Testis (tissue), 3 donors: Measurements from ENCODE around the gene A4GNT. TPM values are rescaled to one million over a fixed set of nuclear protein-coding genes. Genes with fewer than 3 reads are reported as not detected.

Source experiments
- DNase-seq: peaks from one replicate; pipeline ENCODE4 v3.0.0-alpha.2; 2019
- H3K27ac ChIP-seq, 2 donors: fragments of 200-600 bp; sonication (generic); one replicate each; pipeline ENCODE4 v1.5.1; 2019
- H3K27me3 ChIP-seq: fragments of 200-600 bp; sonication (generic); one replicate; pipeline ENCODE4 v1.5.1; 2019
- H3K36me3 ChIP-seq: fragments of 200-600 bp; sonication (generic); one replicate; pipeline ENCODE4 v1.5.1; 2017; ENCODE audit warnings: low read depth; ENCODE audit errors: missing control alignments
- H3K4me1 ChIP-seq: fragments of 200-600 bp; sonication (generic); one replicate; pipeline ENCODE4 v1.5.1; 2019
- H3K4me3 ChIP-seq, 2 donors: fragments of 200-600 bp; sonication (generic); one replicate each; pipeline ENCODE4 v1.5.1; 2017 to 2019
- H3K9me3 ChIP-seq: fragments of 200-600 bp; sonication (generic); one replicate; pipeline ENCODE4 v1.5.1; 2017
- CTCF ChIP-seq, 3 experiments: fragments of 450-650 bp in 2 of 3; fragments of 200-600 bp in 1 of 3; sonication (generic) in 1 of 3; IDR thresholded peaks; one replicate each; pipeline ENCODE4 v1.5.1; 2016 to 2019; ENCODE audit warnings: antibody characterized with exemption in 3 of 3, mild to moderate bottlenecking in 2 of 3, moderate library complexity in 1 of 3
- POLR2A ChIP-seq: fragments of 450-650 bp; IDR thresholded peaks from one replicate; pipeline ENCODE4 v1.6.1; 2017; ENCODE audit warnings: antibody characterized with exemption, mild to moderate bottlenecking, moderate library complexity
- WGBS, 2 donors: methylation state at CpG; one replicate each; pipeline ENCODE4 v1.1.5; 2018; 5-methylcytosine and 5-hydroxymethylcytosine counted together
- intact Hi-C: fragments of 100-400 bp; cut with DNase I; formaldehyde crosslinking; loops from one replicate; pipeline ENCODE4 v1.15.1; 2023; ENCODE audit warnings: low total_unique reads
- polyA plus RNA-seq: library from polyadenylated mRNA; stranded (reverse); fragments of 350-450 nt; fragmentation: Illumina TruSeq; extraction: RNeasy Lipid Tissue Mini Kit (QIAGEN cat#74804); gene quantifications from one replicate; pipeline ENCODE4 v1.2.3, GENCODE V29; 2014; ENCODE audit warnings: low read depth, low replicate concordance; ENCODE audit not compliant: insufficient read depth
- total RNA-seq, 2 donors: library from RNA; depleted of rRNA; stranded (reverse); fragments of >200 nt; gene quantifications; one replicate each; pipeline ENCODE4 v1.2.3, GENCODE V29; 2016

The A4GNT gene
- total and polyA plus RNA-seq, 3 donors from 2014 or later = not detected

- DNase-seq = no peak
Measured at GRCh38 chr3:138172625-138173024, 40.4 kb upstream of the A4GNT start.

DNA sequence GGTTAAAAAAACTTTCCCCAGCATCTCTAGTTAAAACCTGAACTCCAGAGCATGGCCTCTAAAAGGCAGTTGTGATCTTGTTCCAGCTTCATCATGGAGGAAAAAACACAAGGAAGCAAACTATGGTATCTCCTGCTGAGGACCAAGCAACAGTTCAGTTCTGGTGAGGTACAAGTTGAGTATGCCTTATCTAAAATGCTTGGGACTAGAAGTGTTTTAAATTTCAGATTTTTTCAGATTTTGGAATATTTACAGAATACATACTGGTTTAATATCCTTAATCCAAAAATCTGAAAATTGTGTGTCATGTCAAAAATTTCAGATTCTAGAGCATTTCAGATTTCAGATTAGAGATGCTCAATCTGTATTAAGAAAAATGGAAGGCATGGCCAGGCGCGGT lies 32.9 kb upstream of the A4GNT start:
- Histone ChIP-seq H3K4me3 (no peak overlapping the region), H3K27me3 (no peaks in the 10 kb centered on the region), H3K9me3 (no peaks in the 10 kb centered on the region), H3K27ac (no peak overlapping the region), H3K36me3 (no peaks in the 10 kb centered on the region), H3K4me1 (no peaks in the 10 kb centered on the region)
- WGBS, 2 donors = 94 to 100% methylated on average over 2 of the region's 2 CpGs
- no peak for DNase-seq
- intact Hi-C loops = no loop called here
- no peak for TF ChIP-seq POLR2A
- TF ChIP-seq CTCF (IDR thresholded peaks at IDR 0.05) = no peak

More at GRCh38 chr3:138172625-138173024, 40.4 kb upstream of the A4GNT start:
- Histone ChIP-seq H3K27ac (no peak overlapping the region), H3K27me3 (no peaks in the 10 kb centered on the region), H3K4me1 (no peaks in the 10 kb centered on the region), H3K4me3 (no peak overlapping the region), H3K9me3 (no peaks in the 10 kb centered on the region), H3K36me3 (no peaks in the 10 kb centered on the region)
- WGBS, 2 donors = 76 to 84% methylated on average over 2 of the region's 2 CpGs
- TF ChIP-seq CTCF (IDR thresholded peaks at IDR 0.05) (no peak), POLR2A (no peak)
- intact Hi-C loops = no loop called here

- Histone ChIP-seq H3K4me1 (no peaks in the 10 kb centered on the region), H3K27ac (no peak overlapping the region), H3K9me3 (no peaks in the 10 kb centered on the region), H3K27me3 (no peaks in the 10 kb centered on the region), H3K4me3 (no peak overlapping the region), H3K36me3 (no peaks in the 10 kb centered on the region)
- intact Hi-C loops = no loop called here
- no peak for TF ChIP-seq POLR2A
- TF ChIP-seq CTCF (IDR thresholded peaks at IDR 0.05) = no peak
- 96 to 100% methylated on average over 4 of the region's 4 CpGs for whole genome bisulfite sequencing, 2 donors
- no peak for DNase-seq
Measured at GRCh38 chr3:138157743-138158142, 25.6 kb upstream of the A4GNT start.

DNA sequence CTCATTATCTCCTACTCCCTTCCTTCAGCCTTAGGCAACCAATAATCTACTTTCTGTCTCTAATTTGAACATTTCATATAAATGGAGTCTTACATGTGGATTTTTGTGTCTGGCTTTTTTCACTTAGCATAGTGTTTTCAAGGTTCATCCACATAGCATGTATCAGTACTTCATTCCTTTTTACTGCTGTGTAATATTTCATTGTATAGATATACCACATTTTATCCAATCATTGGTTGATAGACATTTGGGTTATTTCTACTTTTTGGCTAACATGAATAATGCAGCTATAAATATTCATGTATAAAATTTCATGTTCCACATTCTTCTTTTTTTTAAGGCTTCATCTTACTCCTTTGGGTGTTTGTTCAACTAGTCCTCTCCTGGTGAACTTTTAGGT lies 22.3 kb upstream of the A4GNT start:
- intact Hi-C loops = no loop called here

More for the DNA sequence above, 22.3 kb upstream of the A4GNT start:
- Histone ChIP-seq H3K4me1 (no peaks in the 10 kb centered on the region), H3K36me3 (no peaks in the 10 kb centered on the region), H3K27ac (no peak overlapping the region), H3K9me3 (no peaks in the 10 kb centered on the region), H3K27me3 (no peaks in the 10 kb centered on the region), H3K4me3 (no peak overlapping the region)
- no peak for TF ChIP-seq CTCF (IDR thresholded peaks at IDR 0.05)
- TF ChIP-seq POLR2A = no peak
- no peak for DNase-seq
